Measurements from ENCODE around the gene ARID1B.

DNA sequence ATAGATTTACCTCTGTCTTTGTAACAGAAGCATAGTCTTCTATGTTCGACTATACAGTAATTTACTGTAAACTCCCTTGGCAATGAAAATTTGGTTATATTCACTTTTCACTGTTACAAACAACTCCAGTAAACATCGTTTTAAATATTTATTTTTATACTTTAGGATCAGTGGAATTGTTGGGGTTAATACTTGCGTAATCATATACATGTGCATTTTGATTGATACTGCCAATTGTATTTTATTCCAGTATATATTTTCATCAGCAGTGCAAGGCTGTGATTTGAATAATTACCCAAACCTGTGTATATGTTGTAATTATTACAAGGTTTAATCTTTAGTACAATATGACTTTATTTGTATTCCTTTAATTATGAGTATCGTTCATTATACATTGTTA lies 255.7 kb downstream of the ARID1B start:
- TF ChIP-seq, protein P1, sequence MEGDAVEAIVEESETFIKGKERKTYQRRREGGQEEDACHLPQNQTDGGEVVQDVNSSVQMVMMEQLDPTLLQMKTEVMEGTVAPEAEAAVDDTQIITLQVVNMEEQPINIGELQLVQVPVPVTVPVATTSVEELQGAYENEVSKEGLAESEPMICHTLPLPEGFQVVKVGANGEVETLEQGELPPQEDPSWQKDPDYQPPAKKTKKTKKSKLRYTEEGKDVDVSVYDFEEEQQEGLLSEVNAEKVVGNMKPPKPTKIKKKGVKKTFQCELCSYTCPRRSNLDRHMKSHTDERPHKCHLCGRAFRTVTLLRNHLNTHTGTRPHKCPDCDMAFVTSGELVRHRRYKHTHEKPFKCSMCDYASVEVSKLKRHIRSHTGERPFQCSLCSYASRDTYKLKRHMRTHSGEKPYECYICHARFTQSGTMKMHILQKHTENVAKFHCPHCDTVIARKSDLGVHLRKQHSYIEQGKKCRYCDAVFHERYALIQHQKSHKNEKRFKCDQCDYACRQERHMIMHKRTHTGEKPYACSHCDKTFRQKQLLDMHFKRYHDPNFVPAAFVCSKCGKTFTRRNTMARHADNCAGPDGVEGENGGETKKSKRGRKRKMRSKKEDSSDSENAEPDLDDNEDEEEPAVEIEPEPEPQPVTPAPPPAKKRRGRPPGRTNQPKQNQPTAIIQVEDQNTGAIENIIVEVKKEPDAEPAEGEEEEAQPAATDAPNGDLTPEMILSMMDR (IDR thresholded peaks at IDR 0.05; ENCODE audit: low read depth, low read length, missing input control), result no peak
- TF ChIP-seq, protein P2, sequence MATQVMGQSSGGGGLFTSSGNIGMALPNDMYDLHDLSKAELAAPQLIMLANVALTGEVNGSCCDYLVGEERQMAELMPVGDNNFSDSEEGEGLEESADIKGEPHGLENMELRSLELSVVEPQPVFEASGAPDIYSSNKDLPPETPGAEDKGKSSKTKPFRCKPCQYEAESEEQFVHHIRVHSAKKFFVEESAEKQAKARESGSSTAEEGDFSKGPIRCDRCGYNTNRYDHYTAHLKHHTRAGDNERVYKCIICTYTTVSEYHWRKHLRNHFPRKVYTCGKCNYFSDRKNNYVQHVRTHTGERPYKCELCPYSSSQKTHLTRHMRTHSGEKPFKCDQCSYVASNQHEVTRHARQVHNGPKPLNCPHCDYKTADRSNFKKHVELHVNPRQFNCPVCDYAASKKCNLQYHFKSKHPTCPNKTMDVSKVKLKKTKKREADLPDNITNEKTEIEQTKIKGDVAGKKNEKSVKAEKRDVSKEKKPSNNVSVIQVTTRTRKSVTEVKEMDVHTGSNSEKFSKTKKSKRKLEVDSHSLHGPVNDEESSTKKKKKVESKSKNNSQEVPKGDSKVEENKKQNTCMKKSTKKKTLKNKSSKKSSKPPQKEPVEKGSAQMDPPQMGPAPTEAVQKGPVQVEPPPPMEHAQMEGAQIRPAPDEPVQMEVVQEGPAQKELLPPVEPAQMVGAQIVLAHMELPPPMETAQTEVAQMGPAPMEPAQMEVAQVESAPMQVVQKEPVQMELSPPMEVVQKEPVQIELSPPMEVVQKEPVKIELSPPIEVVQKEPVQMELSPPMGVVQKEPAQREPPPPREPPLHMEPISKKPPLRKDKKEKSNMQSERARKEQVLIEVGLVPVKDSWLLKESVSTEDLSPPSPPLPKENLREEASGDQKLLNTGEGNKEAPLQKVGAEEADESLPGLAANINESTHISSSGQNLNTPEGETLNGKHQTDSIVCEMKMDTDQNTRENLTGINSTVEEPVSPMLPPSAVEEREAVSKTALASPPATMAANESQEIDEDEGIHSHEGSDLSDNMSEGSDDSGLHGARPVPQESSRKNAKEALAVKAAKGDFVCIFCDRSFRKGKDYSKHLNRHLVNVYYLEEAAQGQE (IDR thresholded peaks at IDR 0.05), result no peak
- TF ChIP-seq HNF4G (IDR thresholded peaks at IDR 0.05), result no peak

Measured in liver (tissue), 3 donors.